Activated gamma-delta T cell treated with anti-CD3 and anti-CD28 coated beads, Interleukin-2, amount 50 U/mL, for 16 hours (primary cell): ENCODE data around the gene PYGB.
A peak's percentile ranks its signal among the peaks of the same experiment; 100 is the strongest.
"Not testable (repeated sequence)": the region's sequence is repeated elsewhere in the genome, so short reads cannot be mapped to it uniquely, and the experiment has no call there.

Source experiments
- DNase-seq: peaks from one replicate; pipeline ENCODE4 v3.0.0-alpha.2; 2020; ENCODE audit warnings: low read depth

Gene PYGB

DNA sequence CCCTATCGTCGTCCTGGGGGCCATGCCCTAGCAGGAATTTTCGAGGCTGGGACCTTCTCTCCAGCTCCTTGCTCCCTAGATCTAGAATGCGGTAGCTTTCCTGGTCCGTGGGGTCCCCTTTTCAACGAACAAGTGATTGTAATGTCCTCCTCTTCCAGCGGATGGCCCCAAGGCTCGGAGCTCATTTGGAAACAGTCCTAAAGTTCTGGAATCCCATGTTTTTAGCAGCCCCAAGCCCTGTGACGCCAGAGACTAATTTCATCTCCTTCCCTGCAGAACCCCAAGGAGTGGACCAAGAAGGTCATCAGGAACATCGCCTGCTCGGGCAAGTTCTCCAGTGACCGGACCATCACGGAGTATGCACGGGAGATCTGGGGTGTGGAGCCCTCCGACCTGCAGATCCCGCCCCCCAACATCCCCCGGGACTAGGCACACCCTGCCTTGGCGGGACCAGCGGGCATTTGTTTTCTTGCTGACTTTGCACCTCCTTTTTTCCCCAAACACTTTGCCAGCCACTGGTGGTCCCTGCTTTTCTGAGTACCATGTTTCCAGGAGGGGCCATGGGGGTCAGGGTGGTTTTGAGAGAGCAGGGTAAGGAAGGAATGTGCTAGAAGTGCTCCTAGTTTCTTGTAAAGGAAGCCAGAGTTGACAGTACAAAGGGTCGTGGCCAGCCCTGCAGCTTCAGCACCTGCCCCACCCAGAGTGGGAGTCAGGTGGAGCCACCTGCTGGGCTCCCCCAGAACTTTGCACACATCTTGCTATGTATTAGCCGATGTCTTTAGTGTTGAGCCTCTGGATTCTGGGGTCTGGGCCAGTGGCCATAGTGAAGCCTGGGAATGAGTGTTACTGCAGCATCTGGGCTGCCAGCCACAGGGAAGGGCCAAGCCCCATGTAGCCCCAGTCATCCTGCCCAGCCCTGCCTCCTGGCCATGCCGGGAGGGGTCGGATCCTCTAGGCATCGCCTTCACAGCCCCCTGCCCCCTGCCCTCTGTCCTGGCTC, 48.5 kb downstream of the PYGB start:
- DNase-seq, result no peak

DNA sequence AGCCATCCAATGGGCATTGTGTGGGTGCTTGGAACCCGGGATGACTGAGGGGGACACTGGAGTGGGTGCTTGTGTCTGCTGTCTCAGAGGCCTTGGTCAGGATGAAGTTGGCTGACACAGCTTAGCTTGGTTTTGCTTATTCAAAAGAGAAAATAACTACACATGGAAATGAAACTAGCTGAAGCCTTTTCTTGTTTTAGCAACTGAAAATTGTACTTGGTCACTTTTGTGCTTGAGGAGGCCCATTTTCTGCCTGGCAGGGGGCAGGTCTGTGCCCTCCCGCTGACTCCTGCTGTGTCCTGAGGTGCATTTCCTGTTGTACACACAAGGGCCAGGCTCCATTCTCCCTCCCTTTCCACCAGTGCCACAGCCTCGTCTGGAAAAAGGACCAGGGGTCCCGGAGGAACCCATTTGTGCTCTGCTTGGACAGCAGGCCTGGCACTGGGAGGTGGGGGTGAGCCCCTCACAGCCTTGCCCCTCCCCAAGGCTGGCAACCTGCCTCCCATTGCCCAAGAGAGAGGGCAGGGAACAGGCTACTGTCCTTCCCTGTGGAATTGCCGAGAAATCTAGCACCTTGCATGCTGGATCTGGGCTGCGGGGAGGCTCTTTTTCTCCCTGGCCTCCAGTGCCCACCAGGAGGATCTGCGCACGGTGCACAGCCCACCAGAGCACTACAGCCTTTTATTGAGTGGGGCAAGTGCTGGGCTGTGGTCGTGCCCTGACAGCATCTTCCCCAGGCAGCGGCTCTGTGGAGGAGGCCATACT, 49.4 kb downstream of the PYGB start:
- DNase-seq, result no peak

DNA sequence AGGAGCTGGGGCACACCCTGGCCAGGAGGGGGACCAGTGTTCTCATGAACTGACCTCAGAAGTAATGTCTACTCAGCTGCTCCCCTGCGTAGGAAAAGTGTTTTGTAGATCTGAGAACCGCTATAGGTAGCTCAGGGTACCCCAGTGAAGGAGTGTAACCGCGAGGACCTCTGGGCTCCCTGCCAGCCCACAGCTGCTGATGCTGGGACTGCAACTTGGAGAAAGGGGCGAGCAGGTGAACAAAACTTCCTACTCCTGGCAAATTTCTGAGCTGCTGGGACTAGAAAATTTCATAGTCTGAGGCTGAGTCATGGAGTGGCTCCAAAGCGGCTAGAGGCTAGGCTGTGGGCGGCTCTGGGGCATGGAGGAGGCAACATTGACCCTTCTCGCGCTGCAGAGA, 51.9 kb downstream of the PYGB start:
- no peak for DNase-seq

DNA sequence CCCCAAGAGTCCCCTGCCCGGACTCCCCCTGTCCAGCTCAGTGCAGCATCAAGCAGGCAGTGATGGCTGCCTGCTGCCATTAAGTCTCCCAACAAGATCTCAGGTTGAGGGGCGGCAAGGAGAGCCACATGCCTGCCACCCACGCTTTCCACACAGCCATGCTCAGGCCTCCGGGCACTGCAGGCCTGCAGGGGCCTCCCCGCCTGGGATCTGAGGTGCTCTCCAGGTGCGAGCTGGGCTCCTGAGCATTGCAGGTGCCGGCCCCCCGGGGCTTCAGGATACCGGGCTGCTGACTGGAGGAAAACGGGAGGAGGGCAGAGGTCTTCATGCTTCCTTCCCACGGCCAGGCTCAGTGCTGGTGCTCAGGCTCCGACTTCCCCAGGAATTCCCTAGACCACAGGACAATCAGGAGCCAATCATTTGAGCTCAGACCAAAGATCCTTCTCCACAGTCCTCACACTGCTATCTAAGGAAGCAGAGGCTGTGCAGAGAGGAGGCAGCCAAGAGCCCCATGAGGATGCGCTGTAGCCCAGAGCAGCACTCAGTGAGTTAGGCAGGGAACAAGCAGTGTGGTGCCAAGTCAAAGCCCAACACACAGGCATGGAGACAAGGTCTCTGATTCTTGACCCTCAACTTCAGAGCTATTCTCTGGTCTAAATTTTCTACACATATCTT, 52.7 kb downstream of the PYGB start:
- no peak for DNase-seq

DNA sequence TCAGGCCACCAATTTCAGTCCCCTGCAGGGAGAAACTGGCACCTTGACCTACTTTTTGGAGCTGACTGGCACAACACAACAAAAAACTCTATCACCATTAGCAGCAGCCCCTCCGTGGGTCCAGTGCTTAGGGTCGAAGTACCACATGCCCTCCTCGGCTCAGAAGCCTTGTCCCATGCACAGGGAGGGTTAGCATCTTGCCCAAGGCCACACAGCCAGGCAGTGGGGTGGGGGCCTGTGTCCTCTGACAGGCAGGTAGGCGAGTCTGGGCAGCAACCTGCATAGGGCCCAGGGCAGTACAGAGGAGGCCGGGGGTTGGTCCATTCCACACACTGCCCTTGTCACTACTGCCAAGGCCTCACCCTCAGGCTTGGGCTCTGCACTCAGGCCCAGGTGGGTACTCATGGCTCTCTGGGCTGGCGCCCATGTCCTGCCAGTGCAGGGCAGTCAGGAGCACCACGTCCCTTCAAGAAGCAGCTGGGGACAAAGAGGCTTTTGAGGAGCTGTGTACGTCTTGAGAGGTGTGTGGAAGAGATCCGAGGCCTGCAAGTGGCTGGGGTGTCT, 53.6 kb downstream of the PYGB start:
- no peak for DNase-seq

DNA sequence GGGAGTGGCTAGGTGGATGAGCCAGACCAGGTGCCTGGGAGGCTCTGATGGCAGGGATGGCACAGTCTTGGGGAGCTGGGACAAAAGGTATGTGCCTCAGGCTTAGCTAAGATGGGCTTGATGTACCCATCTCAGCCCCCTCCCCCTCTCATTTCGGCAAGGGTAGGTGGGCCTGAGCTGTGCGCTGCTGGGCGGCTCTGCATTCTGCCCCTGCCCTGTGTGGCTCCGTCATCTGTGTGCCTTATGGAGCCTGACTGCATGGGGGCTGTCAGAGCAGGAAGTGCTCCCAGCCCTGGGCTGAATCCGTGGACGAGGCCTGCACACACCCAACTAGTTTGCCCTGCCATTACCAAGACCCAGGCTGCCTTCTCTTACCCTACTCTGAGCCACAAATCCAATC, 54.7 kb downstream of the PYGB start:
- DNase-seq, result no peak

DNA sequence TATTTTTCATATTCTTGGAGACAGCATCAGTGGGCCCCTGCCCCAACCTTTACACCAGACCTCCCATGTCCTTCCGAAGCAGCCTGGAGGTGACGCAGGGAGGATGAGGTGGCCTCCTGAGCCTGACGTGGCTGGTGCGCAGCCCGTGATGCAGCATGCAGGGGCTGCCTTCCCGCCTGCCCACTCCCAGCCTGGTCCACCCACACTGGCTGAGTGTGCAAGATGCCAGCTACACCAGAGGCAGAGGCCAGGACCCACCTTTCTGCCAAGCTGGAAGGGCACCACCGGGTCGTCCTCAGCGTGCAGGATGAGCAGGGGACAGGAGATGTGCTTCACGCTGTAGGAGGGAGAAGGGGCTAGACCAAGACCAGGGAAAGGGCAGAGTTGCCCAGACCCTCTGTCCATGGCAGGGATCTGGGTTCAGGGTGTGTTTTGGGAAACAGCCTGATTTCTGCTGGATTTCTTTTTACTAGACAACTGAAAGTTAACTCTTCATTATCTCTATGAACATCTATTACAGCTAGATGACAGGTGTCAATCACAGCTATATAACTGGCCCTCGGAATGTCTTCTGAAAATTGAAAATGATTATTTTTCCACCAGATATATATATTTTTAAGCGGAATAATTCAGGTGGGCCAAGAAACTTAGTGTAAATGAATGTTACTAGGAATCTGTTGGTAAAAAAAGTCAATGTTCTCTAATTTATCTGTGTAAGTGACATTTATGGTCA, 55.6 kb downstream of the PYGB start:
- no peak for DNase-seq

DNA sequence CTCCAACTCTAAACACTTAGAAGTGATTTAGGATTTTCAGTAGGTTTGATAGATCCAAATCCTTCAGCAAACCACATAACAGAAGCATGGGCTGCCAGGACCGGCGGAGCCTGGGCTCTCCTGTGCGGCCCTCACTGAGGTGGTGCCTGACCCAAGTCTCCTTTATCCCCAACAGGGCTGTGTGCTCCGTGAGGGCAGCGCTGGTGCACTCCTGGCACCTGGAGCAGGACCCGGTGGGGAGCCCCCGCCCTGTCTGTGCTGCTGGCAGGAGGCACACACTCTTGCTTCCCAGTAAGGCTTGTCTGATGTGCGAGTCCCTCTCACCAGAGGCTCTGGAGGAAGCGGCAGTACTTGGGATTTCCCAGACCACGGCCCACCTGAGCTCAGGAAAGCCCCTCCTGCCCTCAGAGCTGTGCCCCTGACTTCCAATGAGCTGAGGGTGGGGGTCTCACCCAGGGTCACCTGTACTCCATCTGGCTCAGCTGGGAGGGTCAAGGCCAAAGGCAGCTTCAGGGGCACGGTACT, 56.2 kb downstream of the PYGB start:
- no peak for DNase-seq

DNA sequence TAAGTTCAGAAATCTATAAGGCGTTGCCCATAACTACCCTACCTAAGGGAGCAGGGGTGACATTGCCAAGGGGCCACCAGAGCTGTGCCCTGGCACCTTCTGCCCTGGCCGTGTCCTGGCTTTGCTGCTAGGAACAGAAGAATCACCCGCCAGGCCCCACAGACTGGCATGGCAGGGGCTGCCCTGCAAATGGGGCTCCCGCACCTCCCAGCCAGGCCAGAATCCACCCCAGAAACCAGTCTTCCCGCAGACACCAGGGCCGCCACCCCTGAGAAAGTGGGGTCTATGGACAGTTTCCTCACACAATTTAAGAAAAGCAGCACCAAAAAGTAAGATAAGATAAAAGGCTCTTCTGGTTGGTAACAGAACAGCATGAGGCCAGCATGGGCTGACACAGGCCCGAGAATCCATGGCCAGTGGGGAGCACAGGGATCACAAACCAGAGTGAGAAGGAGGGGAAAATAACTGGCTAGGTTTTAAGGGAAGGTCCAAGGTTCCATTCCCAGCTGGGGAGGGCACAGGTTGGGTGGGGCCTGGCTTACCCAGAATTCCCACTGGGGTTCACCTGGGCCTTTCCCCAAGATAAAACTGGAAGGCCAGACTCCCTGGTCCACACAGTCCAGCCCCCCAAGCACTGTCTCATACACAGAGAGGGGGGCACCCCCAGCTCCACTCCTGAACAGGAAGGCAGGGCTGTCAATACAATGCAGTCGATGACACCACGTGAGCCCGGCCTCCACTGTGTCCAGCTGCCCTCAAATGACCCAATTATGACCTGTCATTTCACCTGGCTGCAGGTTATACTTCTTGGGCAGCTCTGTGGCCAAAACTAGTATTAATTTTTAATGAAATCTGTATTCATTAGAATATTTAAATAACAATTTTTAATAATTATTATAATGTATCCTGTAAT, 59.4 kb downstream of the PYGB start:
- DNase-seq, result no peak

DNA sequence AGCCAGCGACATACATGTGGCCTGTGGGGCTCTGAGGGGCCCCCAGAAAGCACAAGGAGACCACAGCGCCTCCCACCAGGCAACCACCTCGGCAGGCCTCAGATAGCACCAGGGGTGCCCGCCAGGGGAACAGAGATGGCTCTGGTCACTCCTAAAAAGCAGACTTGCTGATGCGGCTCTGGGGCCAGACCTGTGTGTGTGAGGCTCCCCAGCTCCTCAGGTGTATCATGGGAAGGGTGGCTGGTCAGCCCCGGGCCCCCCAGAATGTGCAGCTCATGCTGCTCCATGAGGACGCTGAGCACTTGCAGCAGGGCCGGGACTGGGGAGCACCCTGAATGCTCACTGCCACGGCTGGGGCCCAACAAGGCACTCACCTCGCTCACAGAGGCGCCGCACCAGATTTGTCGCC, 60.2 kb downstream of the PYGB start:
- no peak for DNase-seq

DNA sequence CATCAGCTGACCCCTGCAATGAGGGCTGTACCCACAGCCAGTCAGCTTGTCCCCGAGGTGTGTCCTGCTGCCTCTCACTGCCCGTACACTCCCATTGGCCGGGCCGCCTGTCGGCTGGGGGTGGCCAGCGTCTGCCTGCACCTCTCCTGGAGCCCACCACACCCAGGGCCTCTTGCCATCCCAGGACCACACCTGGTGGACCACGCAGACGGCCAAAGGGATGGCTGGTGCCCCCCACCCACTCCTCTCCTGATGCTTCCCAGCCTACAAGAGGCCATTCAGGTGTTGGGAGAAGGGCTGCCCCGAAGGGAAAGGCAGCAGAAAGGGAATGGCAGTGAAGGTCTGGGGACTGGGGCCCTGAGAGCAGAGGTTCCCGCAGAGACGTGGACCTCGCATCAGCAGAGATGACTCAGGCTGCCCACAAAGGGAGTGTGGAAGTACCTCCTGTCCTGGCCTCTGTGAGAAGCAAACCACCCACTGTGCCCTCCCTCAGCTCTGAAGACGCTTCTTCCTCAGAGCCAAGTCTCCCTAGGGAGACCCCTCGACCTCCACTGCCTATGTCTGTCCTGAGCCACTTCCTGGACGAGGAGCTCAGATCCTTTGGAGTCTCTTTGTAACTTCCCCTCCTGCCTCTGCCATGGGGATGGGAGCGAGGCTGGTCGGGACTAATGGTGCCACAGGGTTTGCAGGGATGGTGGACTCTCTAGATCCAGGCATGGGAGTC, 60.9 kb downstream of the PYGB start:
- no peak for DNase-seq

DNA sequence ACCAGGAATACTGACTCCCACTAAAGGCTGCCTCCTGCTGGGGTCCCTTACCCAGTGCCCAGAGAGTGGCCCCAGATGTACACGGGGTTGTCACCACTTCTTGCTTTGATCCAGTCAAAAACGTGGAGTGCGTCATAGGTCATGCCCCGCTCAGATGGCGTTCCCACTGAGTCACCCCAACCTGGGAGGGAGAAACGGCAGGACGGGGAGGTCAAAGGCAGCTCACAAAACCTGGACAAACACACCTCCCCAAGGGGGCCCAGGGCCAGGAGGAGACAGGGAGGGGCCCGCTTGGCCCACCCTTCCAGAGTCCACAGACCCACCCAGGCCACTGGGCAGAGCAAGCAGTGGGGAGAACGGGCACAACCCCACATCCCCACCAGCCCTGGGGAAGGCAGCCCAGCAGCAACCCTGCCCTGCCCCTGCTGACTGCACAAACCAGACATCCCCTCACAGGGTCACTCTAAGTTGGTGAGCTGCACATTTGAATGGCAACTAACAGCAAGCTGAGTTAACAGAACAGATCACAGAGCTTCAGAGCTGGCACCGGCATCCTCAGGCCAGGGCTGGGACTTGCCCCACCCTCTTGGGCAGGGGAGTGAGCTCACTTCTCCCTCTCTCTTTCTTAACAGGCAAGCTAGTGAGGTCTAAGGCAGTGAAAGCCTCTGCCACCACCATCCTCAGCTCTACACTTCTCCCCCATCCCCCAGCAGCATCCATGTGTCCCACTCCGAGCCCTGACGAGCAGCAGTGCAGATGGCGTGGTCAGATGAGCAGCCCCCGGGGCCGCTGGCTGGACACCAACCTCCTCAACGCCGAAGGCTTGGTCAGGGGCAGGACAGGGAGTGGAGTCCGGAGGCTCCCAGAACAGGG, 61.7 kb downstream of the PYGB start:
- no peak for DNase-seq

DNA sequence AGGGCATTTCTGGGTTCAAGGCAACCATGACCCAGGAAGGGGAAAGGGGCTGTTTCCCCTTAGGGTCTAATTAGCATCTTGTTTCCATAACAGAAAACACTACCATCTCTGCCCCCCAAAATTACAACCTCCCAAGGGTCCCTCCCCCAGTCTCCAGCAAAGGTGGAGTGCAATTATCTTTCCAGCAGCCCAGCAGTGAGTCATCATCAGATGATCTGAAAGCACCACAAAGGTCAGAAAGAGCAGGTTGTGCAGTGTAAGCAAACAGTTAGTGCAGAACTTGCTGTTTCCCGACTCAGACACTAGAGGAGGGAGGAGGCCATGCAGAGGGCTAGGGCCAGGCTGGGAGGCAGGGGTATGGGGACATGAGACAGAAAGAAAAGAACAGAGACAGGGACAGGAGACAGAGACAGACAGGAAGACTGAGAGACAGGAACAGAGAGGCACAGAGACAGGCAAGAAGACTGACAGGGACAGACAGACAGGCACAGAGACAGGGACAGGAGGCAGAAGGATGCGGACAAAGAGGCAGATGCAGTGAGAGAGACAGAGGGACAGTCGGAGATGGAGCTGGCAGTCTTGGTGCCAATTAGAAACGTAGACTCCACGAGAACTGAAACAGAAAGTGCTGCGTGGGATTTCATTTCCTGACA, 62.5 kb downstream of the PYGB start:
- DNase-seq, result peak; percentile 14

DNA sequence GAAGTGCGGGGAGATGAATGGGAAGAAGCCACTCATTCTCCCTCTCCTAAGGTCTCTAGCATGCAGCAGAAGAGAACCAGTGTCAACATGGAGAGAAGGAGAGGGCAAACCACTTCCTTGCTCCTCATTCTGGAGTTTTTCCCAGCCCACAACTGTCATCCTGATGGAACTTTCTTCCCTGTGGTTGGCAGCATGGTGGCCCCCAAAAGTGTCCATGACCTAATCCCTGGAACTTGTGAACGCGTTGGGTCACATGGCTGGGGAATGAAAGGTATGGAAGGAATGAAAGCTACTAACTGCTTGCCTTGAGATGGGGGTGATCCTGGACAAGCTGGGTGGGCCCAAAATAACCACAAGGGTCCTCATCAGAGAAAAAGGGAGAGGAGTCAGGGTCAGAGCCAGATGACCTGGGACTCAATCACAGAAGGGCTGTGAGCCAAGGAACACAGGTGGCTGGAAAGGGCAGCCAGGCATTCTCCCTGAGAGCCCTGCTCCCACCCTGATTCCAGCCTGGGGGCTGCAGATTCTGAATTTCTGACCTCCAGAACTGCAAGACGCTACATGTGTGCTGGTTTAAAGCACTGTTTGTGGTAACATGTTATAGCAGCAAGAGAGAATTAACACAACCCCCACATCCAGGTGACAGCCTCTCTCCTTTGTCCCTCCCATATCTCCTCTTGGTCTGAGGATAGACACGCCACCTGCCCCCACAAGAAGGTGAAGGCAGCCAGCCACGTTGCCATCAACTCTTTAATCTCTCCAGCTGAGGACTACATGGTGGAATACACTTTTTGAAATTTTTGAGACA, 63.2 kb downstream of the PYGB start:
- DNase-seq, result no peak

DNA sequence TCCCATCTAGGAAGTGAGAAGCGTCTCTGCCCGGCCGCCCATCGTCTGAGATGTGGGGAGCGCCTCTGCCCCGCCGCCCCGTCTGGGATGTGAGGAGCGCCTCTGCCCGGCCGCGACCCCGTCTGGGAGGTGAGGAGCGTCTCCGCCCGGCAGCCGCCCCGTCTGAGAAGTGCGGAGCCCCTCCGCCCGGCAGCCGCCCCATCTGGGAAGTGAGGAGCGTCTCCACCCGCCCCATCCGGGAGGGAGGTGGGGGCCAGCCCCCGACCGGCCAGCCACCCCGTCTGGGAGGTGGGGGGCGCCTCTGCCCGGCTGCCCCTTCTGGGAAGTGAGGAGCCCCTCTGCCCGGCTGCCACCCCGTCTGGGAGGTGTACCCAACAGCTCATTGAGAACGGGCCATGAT, 64.8 kb downstream of the PYGB start:
- not testable (repeated sequence) for DNase-seq

DNA sequence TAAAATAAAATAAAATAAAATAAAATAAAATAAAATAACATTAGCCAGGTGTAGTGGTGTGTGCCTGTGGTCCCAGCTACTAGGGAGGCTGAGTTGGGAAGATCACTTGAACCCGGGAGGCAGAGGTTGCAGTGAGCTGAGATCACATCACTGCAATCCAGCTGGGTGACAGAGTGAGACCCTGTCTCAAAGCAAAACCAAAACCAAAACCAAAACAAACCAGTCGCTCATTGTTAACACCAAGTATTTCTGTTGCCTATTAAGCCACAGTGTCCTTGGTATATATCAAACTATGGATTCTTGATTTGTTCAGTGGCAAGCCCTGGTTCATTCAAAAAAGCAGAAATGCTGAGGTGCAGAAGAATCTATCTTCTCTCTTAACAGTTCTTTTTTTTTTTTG, 65.7 kb downstream of the PYGB start:
- DNase-seq, result no peak
